Ascending aorta (tissue), 2 donors: ENCODE data around the gene ESRRB. TPM values are rescaled to one million over a fixed set of nuclear protein-coding genes. Genes with fewer than 3 reads are reported as not detected.

Experiments used
- DNase-seq, 2 donors: peaks; one replicate each; pipeline ENCODE4 v3.0.0-alpha.2; 2019; ENCODE audit warnings: low spot score in 2 of 2
- H3K27ac ChIP-seq, 2 donors: fragments of 200-600 bp; sonication (generic); one replicate each; pipeline ENCODE4 v1.5.1; 2016 to 2017; ENCODE audit warnings: mild to moderate bottlenecking in 1 of 2
- H3K27me3 ChIP-seq: fragments of 200-600 bp; sonication (generic); one replicate; pipeline ENCODE4 v1.5.1; 2017
- H3K36me3 ChIP-seq, 2 donors: fragments of 200-600 bp; sonication (generic); one replicate each; pipeline ENCODE4 v1.5.1; 2016
- H3K4me1 ChIP-seq, 2 donors: fragments of 200-600 bp; sonication (generic); one replicate each; pipeline ENCODE4 v1.5.1; 2016 to 2017; ENCODE audit warnings: mild to moderate bottlenecking in 1 of 2
- H3K4me3 ChIP-seq, 2 donors: fragments of 200-600 bp; sonication (generic); one replicate each; pipeline ENCODE4 v1.5.1; 2016 to 2017; ENCODE audit warnings: mild to moderate bottlenecking in 1 of 2
- H3K9me3 ChIP-seq, 2 donors: fragments of 200-600 bp; sonication (generic); one replicate each; pipeline ENCODE4 v1.5.1; 2016
- intact Hi-C: fragments of 100-400 bp; cut with DNase I; formaldehyde crosslinking; loops from one replicate; pipeline ENCODE4 v1.15.1; 2023
- total RNA-seq: library from RNA; depleted of rRNA; stranded (reverse); fragments of >200 nt; gene quantifications from one replicate; pipeline ENCODE4 v1.1.0, GENCODE V29; 2016
- TF ChIP-seq, protein P1 (sequence below), 3 experiments: fragments of 200-600 bp in 2 of 3; fragments of 450-650 bp in 1 of 3; sonication (generic) in 2 of 3; IDR thresholded peaks; one replicate each; pipeline ENCODE4 v1.5.1; 2016 to 2019; ENCODE audit warnings: antibody characterized with exemption in 3 of 3, mild to moderate bottlenecking in 1 of 3, moderate library complexity in 1 of 3

ESRRB gene
- total RNA-seq, 1 donor from 2014 or later = 1.6 TPM

- Histone ChIP-seq H3K4me1 (no peaks in the 10 kb centered on the region), H3K9me3 (no peaks in the 10 kb centered on the region), H3K36me3 (no peaks in the 10 kb centered on the region), H3K27ac (no peak overlapping the region), H3K27me3 (no peaks in the 10 kb centered on the region), H3K4me3 (no peak overlapping the region)
- intact Hi-C loops = no loop called here
- TF ChIP-seq, protein P1, sequence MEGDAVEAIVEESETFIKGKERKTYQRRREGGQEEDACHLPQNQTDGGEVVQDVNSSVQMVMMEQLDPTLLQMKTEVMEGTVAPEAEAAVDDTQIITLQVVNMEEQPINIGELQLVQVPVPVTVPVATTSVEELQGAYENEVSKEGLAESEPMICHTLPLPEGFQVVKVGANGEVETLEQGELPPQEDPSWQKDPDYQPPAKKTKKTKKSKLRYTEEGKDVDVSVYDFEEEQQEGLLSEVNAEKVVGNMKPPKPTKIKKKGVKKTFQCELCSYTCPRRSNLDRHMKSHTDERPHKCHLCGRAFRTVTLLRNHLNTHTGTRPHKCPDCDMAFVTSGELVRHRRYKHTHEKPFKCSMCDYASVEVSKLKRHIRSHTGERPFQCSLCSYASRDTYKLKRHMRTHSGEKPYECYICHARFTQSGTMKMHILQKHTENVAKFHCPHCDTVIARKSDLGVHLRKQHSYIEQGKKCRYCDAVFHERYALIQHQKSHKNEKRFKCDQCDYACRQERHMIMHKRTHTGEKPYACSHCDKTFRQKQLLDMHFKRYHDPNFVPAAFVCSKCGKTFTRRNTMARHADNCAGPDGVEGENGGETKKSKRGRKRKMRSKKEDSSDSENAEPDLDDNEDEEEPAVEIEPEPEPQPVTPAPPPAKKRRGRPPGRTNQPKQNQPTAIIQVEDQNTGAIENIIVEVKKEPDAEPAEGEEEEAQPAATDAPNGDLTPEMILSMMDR (IDR thresholded peaks at IDR 0.05) = no peak
- DNase-seq = no peak
These were observed 123.0 kb downstream of the ESRRB start for GRCh38 chr14:76498976-76499375.

DNA sequence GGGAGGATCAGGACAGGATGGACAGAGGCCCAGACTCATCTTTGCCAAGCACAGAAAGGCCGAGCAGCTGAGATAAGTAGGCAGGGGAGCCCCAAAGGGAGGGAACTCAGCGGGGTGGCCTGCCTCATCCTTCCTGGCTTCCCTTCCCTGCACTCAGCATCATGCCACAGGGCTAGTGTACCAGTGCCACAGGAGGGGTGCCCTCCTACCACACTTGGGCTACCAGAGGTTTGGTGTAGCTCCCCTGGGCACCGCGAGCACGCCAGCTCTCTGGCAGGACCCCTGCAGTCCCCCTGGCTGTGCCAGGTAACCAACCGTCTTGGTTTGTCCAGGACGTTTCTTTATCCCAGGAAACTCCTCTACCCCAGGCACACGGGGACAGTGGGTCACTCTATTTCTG lies 123.5 kb downstream of the ESRRB start:
- H3K27me3 ChIP-seq = no peaks in the 10 kb centered on the region
- no peak overlapping the region for H3K4me3 ChIP-seq
- TF ChIP-seq, protein P1 (IDR thresholded peaks at IDR 0.05) = no peak
- no peak overlapping the region for H3K27ac ChIP-seq
- H3K36me3 ChIP-seq = no peaks in the 10 kb centered on the region
- H3K9me3 ChIP-seq = no peaks in the 10 kb centered on the region
- H3K4me1 ChIP-seq = no peaks in the 10 kb centered on the region
- intact Hi-C loops = no loop called here
- no peak for DNase-seq

DNA sequence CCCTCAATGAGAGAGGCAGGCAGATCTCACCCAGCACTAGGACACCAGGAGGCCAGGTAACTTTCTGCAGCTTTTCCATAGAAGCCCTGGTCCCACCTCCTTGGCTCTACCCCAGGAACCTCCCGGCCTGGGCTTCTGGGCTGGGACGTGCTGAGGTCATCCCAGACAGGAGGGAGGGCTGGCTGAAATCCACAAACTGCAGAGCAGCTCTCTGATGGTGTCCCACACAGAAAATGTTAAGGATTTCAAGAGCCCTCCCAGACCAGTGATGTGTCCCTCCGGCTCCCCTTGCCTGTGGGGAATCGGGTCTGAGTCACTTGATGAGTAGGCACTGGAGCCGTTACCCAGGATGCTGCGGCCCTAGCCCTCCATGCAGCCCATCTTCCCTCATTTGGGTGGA lies 124.1 kb downstream of the ESRRB start:
- H3K9me3 ChIP-seq = no peaks in the 10 kb centered on the region
- TF ChIP-seq, protein P1 (IDR thresholded peaks at IDR 0.05) = no peak
- no peak overlapping the region for H3K4me3 ChIP-seq
- no peaks in the 10 kb centered on the region for H3K36me3 ChIP-seq
- DNase-seq = no peak
- H3K27me3 ChIP-seq = no peaks in the 10 kb centered on the region
- no peaks in the 10 kb centered on the region for H3K4me1 ChIP-seq
- intact Hi-C loops = no loop called here
- no peak overlapping the region for H3K27ac ChIP-seq

GRCh38 chr14:76500480-76500879 lies 124.5 kb downstream of the ESRRB start:
- intact Hi-C loops = no loop called here
- H3K36me3 ChIP-seq = no peaks in the 10 kb centered on the region
- no peaks in the 10 kb centered on the region for H3K4me1 ChIP-seq
- H3K27ac ChIP-seq = no peak overlapping the region
- H3K27me3 ChIP-seq = no peaks in the 10 kb centered on the region
- no peaks in the 10 kb centered on the region for H3K9me3 ChIP-seq
- TF ChIP-seq, protein P1 (IDR thresholded peaks at IDR 0.05) = no peak
- H3K4me3 ChIP-seq = no peak overlapping the region
- no peak for DNase-seq

- Histone ChIP-seq H3K9me3 (no peaks in the 10 kb centered on the region), H3K27ac (no peak overlapping the region), H3K27me3 (no peaks in the 10 kb centered on the region), H3K4me1 (no peaks in the 10 kb centered on the region), H3K4me3 (no peak overlapping the region), H3K36me3 (no peaks in the 10 kb centered on the region)
- no peak for DNase-seq
- TF ChIP-seq, protein P1 (IDR thresholded peaks at IDR 0.05) = no peak
- intact Hi-C loops = no loop called here
These were observed 125.3 kb downstream of the ESRRB start for GRCh38 chr14:76501156-76501720.

DNA sequence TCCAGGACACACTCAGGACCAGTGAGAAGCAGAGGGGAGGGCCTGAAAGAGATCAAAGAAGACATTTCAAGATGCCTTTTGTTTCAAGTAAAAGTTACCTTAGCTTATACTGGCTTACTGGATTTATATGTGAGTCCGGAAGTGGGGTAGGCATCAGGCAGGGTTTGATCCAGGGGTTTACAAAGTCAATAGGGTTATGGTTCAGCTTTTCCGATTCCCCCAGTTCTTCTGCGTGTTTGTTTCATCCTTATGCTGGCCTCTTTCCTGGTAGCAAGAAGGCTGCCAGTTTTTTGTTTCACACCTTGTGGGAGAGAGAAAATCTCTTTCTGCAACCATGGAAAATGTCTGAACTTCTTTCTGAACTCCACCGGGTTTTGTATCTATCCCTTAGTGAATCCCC lies 126.3 kb downstream of the ESRRB start:
- intact Hi-C loops = no loop called here
- Histone ChIP-seq H3K36me3 (no peaks in the 10 kb centered on the region), H3K27me3 (no peaks in the 10 kb centered on the region), H3K4me1 (no peaks in the 10 kb centered on the region), H3K4me3 (no peak overlapping the region), H3K27ac (no peak overlapping the region), H3K9me3 (no peaks in the 10 kb centered on the region)
- no peak for DNase-seq
- TF ChIP-seq, protein P1 (IDR thresholded peaks at IDR 0.05) = no peak
